PC-3 (cell line): Measurements from ENCODE around the gene DIAPH2. TPM values are rescaled to one million over a fixed set of nuclear protein-coding genes. Genes with fewer than 3 reads are reported as not detected.
"Not testable (repeated sequence)": the region's sequence is repeated elsewhere in the genome, so short reads cannot be mapped to it uniquely, and the experiment has no call there.

ENCODE experiments used
- ATAC-seq: fragments of 200-7000 bp; cut with Tn5 transposase; 2 replicates; pipeline ENCODE4 v1.9.1; 2020; ENCODE audit warnings: mild to moderate bottlenecking, moderate library complexity
- BruUV-seq: library from RNA; stranded (reverse); fragments of 400-500 nt; replicated peaks from 2 replicates; lab custom pipeline; 2021; lab: Mats Ljungman, UMichigan
- CTCF ChIA-PET: fragments of 300-600 bp; sonication (Branson Sonifier 250); formaldehyde crosslinking; loops from one replicate; lab custom pipeline; 2022; ENCODE audit warnings: antibody characterized with exemption; lab: Charles Lee
- POLR2A ChIA-PET: fragments of 300-600 bp; sonication (Branson Sonifier 250); formaldehyde crosslinking; loops from one replicate; lab custom pipeline; 2022; ENCODE audit warnings: antibody characterized with exemption; ENCODE audit not compliant: unreplicated experiment; lab: Charles Lee
- DNase-seq: peaks from one replicate; pipeline ENCODE4 v3.0.0-alpha.2; 2015
- H2AFZ ChIP-seq: fragments of 300-600 bp; sonication (generic); 2 replicates; pipeline ENCODE4 v1.6.0; 2016; ENCODE audit warnings: antibody characterized with exemption, low read length
- H3F3A ChIP-seq: fragments of 300-600 bp; sonication (generic); one replicate; pipeline ENCODE4 v1.6.0; 2017; ENCODE audit warnings: antibody characterized with exemption, low read length, control low read depth, mild to moderate bottlenecking; ENCODE audit not compliant: unreplicated experiment
- H3K27ac ChIP-seq: fragments of 300-600 bp; sonication (generic); 2 replicates; pipeline ENCODE4 v1.5.1; 2016; ENCODE audit warnings: mild to moderate bottlenecking, low read length
- H3K27me3 ChIP-seq: fragments of 300-600 bp; sonication (generic); 2 replicates; pipeline ENCODE4 v1.6.1; 2016; ENCODE audit warnings: low read length, mixed read lengths
- H3K36me3 ChIP-seq: fragments of 300-600 bp; sonication (generic); 2 replicates; pipeline ENCODE4 v1.6.1; 2016; ENCODE audit warnings: low read depth, mixed run types, low read length, mixed read lengths
- H3K4me1 ChIP-seq: fragments of 300-600 bp; sonication (generic); 2 replicates; pipeline ENCODE4 v1.5.1; 2016; ENCODE audit warnings: low read length; ENCODE audit not compliant: insufficient read depth
- H3K4me2 ChIP-seq: fragments of 300-600 bp; sonication (generic); 2 replicates; pipeline ENCODE4 v1.6.0; 2016; ENCODE audit warnings: low read length
- H3K4me3 ChIP-seq: fragments of 300-600 bp; sonication (generic); 2 replicates; pipeline ENCODE4 v1.5.1; 2016; ENCODE audit warnings: mild to moderate bottlenecking, low read length, mixed read lengths
- H3K79me2 ChIP-seq: fragments of 300-600 bp; sonication (generic); 2 replicates; pipeline ENCODE4 v1.6.1; 2017; ENCODE audit warnings: low read length, mixed read lengths
- H3K9ac ChIP-seq: fragments of 300-600 bp; sonication (generic); 2 replicates; pipeline ENCODE4 v1.6.0; 2016; ENCODE audit warnings: mild to moderate bottlenecking, low read length
- H3K9me2 ChIP-seq: fragments of 300-600 bp; sonication (generic); replicated peaks from 2 replicates; pipeline ENCODE4 v1.6.1; 2016; ENCODE audit warnings: mixed run types, low read length, mixed read lengths
- H3K9me3 ChIP-seq: fragments of 300-600 bp; sonication (generic); 2 replicates; pipeline ENCODE4 v1.6.1; 2016; ENCODE audit warnings: low read length, mixed read lengths
- H4K20me1 ChIP-seq: fragments of 300-600 bp; sonication (generic); 2 replicates; pipeline ENCODE4 v1.6.1; 2016; ENCODE audit warnings: low read length, mixed read lengths
- EZH2 ChIP-seq: fragments of 300-600 bp; sonication (generic); IDR thresholded peaks from one replicate; pipeline ENCODE4 v1.6.1; 2017; ENCODE audit warnings: antibody characterized with exemption, mild to moderate bottlenecking, low read length; ENCODE audit not compliant: unreplicated experiment
- EZH2phosphoT487 ChIP-seq: fragments of 300-600 bp; sonication (generic); IDR thresholded peaks from 2 replicates; pipeline ENCODE4 v1.6.1; 2018; ENCODE audit warnings: mild to moderate bottlenecking, antibody characterized with exemption, low read length, borderline replicate concordance
- intact Hi-C: fragments of 100-400 bp; cut with micrococcal nuclease; formaldehyde crosslinking; loops from 2 replicates; pipeline ENCODE4 v1.9.0; 2023
- total RNA-seq: library from RNA; depleted of rRNA; stranded (reverse); fragments of >200 nt; gene quantifications from 2 replicates; pipeline ENCODE4 v1.2.3, GENCODE V29; 2014
- TF ChIP-seq, protein P1 (sequence below): fragments of 300-600 bp; sonication (generic); conservative IDR thresholded peaks from 2 replicates; pipeline ENCODE4 v1.5.1; 2017; ENCODE audit warnings: antibody characterized with exemption, low read depth, mild to moderate bottlenecking, low read length

Gene DIAPH2
- total RNA-seq, 1 experiment from 2014 or later: 15.1 TPM

DNA sequence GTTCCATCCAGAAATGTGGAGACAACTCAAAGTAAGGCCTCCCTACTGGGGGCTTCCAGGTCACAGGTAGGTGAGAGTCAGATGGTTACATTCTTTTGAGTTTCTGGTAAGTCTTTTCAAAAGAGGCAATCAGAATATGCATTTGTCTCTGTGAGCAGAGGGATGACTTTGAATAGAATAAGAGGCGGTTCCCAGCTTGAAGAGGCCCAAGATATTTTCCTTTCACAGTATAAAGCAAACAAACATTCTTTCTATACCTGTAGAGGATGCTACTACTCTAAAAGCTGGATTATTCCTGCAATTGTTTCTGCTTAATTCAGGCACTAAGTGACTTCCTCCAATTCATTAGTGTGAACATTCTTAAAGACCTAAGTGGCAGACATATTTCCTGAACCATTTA is 44.4 kb downstream of the DIAPH2 start:
- H4K20me1 ChIP-seq: no peaks in the 10 kb centered on the region
- H3K9ac ChIP-seq: no peak overlapping the region
- H3K4me1 ChIP-seq: no peaks in the 10 kb centered on the region
- H3K27me3 ChIP-seq: no peaks in the 10 kb centered on the region
- no peaks in the 10 kb centered on the region for H3K36me3 ChIP-seq
- no peaks in the 10 kb centered on the region for H3F3A ChIP-seq
- no TSS peak for BruUV-seq
- H3K27ac ChIP-seq: no peak overlapping the region
- no peaks in the 10 kb centered on the region for H3K9me2 ChIP-seq
- TF ChIP-seq, protein P1, sequence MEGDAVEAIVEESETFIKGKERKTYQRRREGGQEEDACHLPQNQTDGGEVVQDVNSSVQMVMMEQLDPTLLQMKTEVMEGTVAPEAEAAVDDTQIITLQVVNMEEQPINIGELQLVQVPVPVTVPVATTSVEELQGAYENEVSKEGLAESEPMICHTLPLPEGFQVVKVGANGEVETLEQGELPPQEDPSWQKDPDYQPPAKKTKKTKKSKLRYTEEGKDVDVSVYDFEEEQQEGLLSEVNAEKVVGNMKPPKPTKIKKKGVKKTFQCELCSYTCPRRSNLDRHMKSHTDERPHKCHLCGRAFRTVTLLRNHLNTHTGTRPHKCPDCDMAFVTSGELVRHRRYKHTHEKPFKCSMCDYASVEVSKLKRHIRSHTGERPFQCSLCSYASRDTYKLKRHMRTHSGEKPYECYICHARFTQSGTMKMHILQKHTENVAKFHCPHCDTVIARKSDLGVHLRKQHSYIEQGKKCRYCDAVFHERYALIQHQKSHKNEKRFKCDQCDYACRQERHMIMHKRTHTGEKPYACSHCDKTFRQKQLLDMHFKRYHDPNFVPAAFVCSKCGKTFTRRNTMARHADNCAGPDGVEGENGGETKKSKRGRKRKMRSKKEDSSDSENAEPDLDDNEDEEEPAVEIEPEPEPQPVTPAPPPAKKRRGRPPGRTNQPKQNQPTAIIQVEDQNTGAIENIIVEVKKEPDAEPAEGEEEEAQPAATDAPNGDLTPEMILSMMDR: no peak
- ChIA-PET POLR2A (no interaction called here), CTCF (no interaction called here)
- H3K4me3 ChIP-seq: no peak overlapping the region
- ATAC-seq (no peak), DNase-seq (no peak)
- no peaks in the 10 kb centered on the region for H3K79me2 ChIP-seq
- no peaks in the 10 kb centered on the region for H3K9me3 ChIP-seq
- H2AFZ ChIP-seq: no peak overlapping the region
- intact Hi-C loops: no loop called here
- no peak overlapping the region for H3K4me2 ChIP-seq

DNA sequence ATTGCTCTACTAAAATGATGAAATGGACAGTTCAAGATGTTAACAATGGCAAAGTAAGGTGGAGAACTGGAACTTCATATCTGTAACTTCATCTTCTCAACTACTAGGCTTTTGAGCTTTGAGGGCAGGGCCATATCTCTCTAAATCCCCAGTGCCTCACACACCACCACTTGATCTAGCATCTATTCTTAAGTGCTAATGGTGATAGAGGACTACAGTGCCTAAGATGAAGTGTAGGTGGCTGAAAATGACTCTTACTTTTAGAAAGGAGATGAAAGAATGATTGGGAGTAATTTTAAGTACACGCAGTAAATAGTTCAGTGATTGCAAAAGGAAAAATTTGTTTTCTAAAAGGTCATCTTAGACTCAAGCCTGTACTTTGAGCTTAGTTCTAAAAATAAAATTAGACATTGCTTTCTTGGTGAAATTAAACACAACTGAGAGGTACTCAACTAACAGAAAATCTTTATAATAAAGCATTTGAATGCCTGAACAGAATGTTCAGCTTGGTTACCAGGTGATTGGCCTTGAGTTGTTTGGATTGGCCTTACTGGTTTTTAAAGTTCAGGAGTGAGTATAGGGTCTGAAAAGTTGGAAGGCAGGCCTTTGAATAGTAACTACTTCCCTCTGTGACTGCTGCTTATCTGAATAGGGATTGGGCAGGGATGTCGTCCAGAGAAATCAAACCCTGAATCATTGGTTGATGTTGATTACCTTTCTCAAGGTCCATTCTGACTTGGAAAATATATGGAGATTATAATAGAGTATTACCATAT is 45.4 kb downstream of the DIAPH2 start:
- H3K4me1 ChIP-seq: no peaks in the 10 kb centered on the region
- intact Hi-C loops: no loop called here
- DNase-seq (no peak), ATAC-seq (no peak)
- H3K9ac ChIP-seq: no peak overlapping the region
- ChIA-PET POLR2A (no interaction called here), CTCF (no interaction called here)
- no TSS peak for BruUV-seq
- no peaks in the 10 kb centered on the region for H3F3A ChIP-seq
- TF ChIP-seq EZH2phosphoT487 (no peak), EZH2 (no peak)
- TF ChIP-seq, protein P1: no peak
- no peak overlapping the region for H2AFZ ChIP-seq
- no peaks in the 10 kb centered on the region for H4K20me1 ChIP-seq
- no peaks in the 10 kb centered on the region for H3K9me3 ChIP-seq
- no peaks in the 10 kb centered on the region for H3K9me2 ChIP-seq
- H3K4me2 ChIP-seq: no peak overlapping the region
- no peaks in the 10 kb centered on the region for H3K36me3 ChIP-seq
- no peaks in the 10 kb centered on the region for H3K79me2 ChIP-seq
- no peak overlapping the region for H3K27ac ChIP-seq
- no peaks in the 10 kb centered on the region for H3K27me3 ChIP-seq
- no peak overlapping the region for H3K4me3 ChIP-seq

DNA sequence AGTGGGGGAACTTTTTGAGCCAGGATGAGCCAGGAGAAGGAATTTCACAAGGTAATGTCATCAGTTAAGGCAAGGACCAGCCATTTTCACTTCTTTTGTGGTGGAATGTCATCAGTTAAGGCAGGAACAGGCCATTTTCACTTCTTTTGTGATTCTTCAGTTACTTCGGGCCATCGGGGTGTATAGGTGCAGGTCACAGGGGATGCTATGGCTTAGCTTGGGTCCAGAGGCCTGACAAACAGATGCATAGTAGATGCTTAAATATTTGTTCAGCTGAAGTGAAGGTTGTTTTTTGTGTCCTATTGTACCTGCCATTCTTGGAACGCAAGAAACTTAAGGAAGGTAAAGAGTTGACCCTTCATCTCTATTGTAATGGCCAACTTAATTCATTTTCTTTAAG is 46.4 kb downstream of the DIAPH2 start:
- intact Hi-C loops: not testable (repeated sequence)

More for the DNA sequence above, 46.4 kb downstream of the DIAPH2 start:
- H3K9me2 ChIP-seq, H2AFZ ChIP-seq, H3K79me2 ChIP-seq, H3K27ac ChIP-seq, H3K4me2 ChIP-seq, H3K36me3 ChIP-seq, H3K9me3 ChIP-seq, CTCF ChIA-PET, H3F3A ChIP-seq, H4K20me1 ChIP-seq, BruUV-seq, H3K27me3 ChIP-seq, DNase-seq, H3K4me3 ChIP-seq, POLR2A ChIA-PET, H3K9ac ChIP-seq, H3K4me1 ChIP-seq, ATAC-seq: not testable (repeated sequence)
